ENCODE measurements around the gene ACBD6.

- TF ChIP-seq CTCF (IDR thresholded peaks at IDR 0.05) (no peak), POLR2AphosphoS5 (IDR thresholded peaks at IDR 0.05) (no peak), POLR2A (IDR thresholded peaks at IDR 0.05; ENCODE audit: low read depth) (no peak)
Measured at GRCh38 chr1:180279651-180280050, 222.7 kb downstream of the ACBD6 start.
